GM18507 (cell line): ENCODE data around the gene PRR15.

Experiments used
- DNase-seq: peaks from one replicate; pipeline ENCODE4 v3.0.0; 2011; ENCODE audit warnings: low read depth; ENCODE audit not compliant: insufficient read length; ENCODE audit errors: extremely low spot score
- FAIRE-seq: peaks from 2 replicates; lab custom pipeline; 2011; peaks lifted over from hg19 to GRCh38; lab: Jason Lieb, UNC

PRR15 gene

GRCh38 chr7:29565982-29566746, 2.5 kb downstream of the PRR15 start:
- DNase-seq: no peak
- no peak for FAIRE-seq

- DNase-seq (no peak), FAIRE-seq (no peak)
These were observed 3.5 kb downstream of the PRR15 start for GRCh38 chr7:29567174-29567573.

- DNase-seq: no peak
- no peak for FAIRE-seq
These were observed 6.0 kb downstream of the PRR15 start for GRCh38 chr7:29569648-29570047.

GRCh38 chr7:29572558-29572957, 8.9 kb downstream of the PRR15 start:
- DNase-seq (no peak), FAIRE-seq (no peak)

- FAIRE-seq (no peak), DNase-seq (no peak)
These were observed 9.9 kb downstream of the PRR15 start for GRCh38 chr7:29573567-29573966.

DNA sequence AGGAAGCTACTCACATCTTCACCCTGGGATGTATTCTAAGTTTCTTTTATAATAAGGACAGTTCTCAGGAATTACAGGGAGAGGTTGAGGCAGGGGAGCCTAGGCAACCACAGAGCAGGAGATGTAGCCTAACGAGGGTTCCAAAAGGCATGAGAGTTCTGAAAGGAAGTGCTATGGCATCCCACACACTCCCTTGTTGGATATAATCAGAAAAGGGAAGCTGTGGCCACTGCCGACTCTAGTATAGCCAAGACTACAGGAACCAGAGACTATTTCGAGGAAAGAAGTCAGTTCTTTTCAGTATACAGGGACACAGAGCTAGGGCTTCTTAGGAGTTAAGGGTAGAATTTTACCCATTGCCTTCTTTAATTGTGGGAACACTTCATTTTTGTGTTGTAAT, 11.0 kb downstream of the PRR15 start:
- no peak for FAIRE-seq
- no peak for DNase-seq

DNA sequence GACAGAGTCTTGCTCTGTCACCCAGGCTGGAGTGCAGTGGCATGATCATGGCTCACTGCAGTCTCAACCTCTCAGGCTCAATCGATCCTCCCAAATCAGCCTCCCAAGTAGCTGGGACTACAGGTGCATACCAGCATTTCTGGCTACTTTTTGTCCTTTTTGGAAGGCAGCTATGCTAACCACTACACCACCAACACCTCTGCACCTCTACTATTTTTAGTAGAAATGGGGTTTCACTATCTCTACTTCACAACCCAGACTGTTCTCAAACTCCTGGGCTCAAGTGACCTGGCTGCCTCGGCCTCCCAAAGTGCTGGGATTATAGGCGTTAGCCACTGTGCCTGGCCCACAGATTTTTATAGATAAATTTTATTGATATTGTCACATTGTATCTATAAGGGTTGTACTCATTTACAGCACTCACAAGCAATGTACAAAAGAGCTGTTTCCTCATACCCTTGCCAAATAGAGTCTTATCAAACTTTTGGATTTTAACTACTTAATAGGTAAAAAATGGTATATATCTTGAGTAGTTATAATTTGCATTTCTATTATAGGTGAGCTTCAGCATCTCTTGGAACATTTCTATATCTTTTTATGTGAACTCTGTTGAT, 23.7 kb downstream of the PRR15 start:
- no peak for DNase-seq
- no peak for FAIRE-seq

- FAIRE-seq (no peak), DNase-seq (no peak)
These were observed 24.6 kb downstream of the PRR15 start for GRCh38 chr7:29588212-29588611.

DNA sequence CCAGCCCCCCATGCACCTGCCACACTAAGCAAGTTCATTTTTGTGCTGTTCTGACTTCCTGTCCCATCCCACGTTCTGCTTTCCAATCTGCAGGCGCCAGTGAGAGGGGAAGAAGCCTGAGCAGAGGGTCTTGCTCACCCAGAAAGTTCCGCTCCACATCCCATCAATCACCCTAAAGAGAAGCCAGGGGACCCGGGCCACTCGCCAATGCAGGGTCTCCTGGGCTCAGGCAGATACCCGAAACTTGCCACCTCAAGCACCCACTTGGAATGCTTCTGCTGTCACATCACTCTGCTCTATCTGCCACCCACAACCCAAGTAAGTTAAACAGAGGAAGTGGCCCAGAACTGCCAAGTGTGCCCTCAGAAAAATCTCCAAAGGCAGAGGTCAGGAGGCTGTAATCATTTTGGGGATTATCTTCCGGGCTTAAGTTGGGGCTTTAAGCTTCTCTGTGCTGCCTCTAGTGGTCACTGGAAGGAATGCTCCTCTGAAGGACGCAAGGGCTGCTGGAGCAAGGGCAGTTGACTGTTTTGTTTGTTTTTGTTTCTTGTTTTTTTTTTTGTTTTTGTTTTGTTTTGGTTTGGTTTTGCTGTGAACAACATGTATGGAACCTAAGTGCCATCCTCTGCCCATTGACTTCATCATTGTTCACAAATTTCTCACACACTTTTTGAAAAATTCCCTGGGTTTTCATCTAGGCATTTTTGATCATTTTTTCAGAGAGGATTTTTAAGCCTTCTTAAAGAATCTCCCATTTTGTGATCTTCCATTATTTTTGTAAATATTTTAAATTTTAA, 25.5 kb downstream of the PRR15 start:
- FAIRE-seq (peak; percentile 70), DNase-seq (peak; percentile 29)

GRCh38 chr7:29592866-29593265, 29.2 kb downstream of the PRR15 start:
- FAIRE-seq (no peak), DNase-seq (no peak)

DNA sequence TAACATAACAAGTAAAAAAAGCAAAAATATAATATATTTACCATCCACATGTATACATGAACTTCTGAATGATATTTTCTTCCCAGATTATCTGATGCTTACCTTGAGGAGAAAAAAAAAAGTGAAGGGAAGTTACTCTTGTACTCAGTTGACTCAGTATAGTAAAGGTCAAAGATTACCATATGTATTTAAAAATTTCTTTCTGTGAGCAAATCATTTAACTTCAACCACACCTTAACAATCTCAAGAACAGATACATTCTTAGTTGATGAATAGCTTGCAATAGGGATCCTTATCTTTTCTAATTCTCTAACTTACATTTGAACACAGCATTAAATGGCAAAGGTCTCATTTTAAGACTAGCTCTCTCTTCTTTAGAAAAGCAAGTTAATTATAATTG, 29.8 kb downstream of the PRR15 start:
- FAIRE-seq (no peak), DNase-seq (no peak)

DNA sequence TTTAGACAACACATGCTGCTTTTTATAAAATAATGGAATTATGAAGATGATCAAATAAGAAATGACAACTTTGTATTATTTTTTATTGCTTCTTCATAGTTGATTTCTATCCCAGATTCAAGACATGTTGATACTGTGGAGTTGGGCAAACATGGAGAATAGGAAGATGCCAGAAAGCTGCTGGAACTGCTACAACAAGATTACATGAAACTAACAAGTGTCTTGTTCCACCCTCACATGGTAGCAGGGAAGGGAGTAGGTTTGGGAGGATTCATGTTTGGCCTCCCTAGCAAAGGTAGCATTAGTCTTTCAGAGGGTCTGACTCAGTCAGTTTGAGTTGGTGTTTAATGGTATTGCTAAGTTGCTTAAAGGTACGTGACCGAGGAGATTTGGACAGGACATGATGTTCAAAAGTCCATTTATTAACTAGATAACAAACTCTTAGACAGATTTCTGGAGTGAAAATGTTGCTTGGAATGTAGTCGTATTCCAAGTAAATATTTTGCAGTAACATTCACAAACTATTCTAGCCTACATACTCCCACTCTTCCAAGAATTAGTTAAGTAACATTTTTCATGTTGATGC, 33.1 kb downstream of the PRR15 start:
- FAIRE-seq (no peak), DNase-seq (no peak)

- FAIRE-seq: no peak
These were observed 33.6 kb downstream of the PRR15 start for GRCh38 chr7:29597266-29597665.

GRCh38 chr7:29598137-29598536, 34.5 kb downstream of the PRR15 start:
- no peak for FAIRE-seq
- no peak for DNase-seq

More at GRCh38 chr7:29597266-29597665, 33.6 kb downstream of the PRR15 start:
- no peak for DNase-seq

DNA sequence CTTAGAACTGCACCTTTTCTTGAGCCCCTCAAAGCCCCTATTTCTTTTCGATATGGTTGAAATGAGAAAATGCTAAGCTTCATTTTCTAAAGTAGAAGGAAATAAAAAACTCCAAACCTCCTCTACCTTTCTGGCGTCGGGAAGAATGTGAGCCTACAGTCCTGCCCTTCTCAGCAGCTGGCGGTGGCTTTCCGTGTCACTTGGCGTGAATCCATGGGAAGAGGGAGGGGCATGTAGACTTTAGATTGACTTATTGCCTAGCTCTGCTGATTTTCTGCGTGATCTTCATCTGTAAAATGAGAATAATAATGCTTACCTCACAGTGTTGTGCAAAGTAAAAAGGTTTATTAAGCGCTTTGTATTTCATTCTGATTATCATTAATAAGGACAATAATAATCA, 35.0 kb downstream of the PRR15 start:
- FAIRE-seq (no peak), DNase-seq (no peak)

DNA sequence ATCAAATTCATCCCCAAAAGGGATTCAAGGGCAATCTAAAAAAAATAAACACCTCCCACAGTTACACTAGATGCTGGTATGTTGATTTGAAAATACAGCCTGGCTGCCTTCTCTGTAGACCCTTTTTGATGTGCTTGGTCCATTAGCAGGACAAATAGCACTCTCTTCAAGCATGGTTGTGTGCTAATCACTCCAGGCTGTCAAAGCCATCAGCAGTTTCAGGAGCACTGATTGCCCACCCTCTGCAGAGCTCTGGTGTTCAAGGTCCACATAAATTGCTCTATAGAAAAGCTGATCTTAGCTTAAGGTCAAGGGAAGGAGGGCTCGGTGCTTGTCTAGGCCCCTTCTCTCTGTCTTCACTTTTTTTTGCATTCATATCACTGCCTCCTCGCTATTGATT, 35.4 kb downstream of the PRR15 start:
- FAIRE-seq (no peak), DNase-seq (no peak)

DNA sequence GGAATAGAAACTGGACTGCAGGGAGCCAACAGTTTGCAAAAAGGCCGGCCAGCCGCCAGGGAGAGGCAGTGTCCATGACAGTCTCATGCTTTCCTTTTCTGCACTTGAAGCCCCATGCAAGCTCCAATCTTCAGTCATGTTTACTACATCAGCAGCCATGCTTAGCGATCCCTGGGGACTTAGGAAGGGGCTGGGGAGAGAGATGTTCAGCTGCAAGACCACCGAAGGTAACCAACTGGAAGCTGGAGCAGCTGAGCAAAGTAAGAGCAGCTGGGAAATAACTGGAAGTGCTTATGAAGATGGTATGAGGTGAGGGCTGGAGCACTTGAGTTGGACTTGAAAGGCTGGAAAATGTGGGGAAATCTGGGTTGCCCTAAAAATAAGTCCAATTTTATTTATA, 37.0 kb downstream of the PRR15 start:
- no peak for FAIRE-seq
- no peak for DNase-seq

GRCh38 chr7:29604052-29604451, 40.4 kb downstream of the PRR15 start:
- no peak for FAIRE-seq
- no peak for DNase-seq

DNA sequence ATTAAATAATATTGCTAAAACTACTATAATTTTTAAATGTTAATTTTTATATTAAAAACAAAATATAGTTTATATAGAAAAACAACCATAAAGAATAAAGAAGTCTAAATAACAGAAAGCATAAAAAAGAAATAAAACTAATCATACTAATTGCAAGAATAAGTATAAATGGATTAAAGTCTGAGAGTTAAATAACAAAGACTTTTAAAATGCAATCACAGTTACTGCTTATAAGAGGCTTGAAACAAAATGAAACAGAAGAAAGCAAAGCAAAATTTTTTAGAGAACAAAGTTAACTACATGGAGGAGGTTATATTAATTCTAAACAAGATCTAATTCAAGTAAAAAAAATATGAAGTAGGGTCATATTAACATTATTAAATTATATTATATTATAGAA, 41.1 kb downstream of the PRR15 start:
- DNase-seq (no peak), FAIRE-seq (no peak)

DNA sequence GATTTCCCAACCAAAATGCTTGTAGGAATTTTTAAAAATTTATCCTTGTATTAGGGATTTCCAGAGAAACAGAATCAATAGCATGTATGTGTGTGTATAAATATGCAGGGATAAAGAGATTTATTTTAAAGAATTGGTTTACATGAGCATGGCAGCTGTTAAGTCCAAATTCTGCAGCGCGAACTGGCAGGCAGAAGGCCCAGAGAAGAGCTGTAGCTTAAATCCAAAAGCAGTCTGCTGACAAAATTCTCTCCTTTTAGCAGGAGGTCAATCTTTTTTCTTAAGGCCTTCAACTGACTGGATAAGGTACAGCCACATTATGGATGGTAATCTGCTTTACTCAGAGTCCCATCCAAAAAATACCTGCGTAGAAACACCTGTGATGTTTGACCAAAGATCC, 42.0 kb downstream of the PRR15 start:
- DNase-seq: no peak
- FAIRE-seq: no peak
